ENCODE data around the gene SGPP2.

GRCh38 chr2:222418739-222419138 lies 5.6 kb upstream of the SGPP2 start:
- no peak for TF ChIP-seq CTCF (IDR thresholded peaks at IDR 0.05)
- TF ChIP-seq ZFX (IDR thresholded peaks at IDR 0.05; ENCODE audit: borderline replicate concordance) = no peak

Data from 22Rv1 (cell line).